ENCODE data around the gene IGIP.

The IGIP gene

DNA sequence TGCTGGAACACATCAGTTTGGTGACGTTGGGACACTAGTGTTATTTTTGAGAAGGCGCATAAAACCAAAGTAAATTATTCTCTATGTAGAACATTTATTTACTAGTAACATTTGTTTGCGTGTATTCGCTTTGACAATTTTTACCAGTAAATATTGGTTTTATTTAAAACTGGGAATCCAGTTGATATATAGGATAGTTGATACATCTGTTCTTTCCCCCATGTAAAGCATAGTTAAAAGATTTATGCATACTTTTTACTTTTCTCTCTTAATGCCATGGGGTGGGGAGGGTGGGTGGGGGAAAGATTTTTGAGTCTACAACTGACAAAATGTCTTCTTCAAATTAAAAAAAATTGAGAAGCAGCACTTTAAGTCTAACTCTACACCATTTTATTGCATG, at the start of gene IGIP:
Gene IGIP, plus strand, starts transcription at position 301 of the 400 bp plus-strand sequence. CDS start 2,540 bp downstream, outside the sequence.
- DNase-seq: no peak

DNA sequence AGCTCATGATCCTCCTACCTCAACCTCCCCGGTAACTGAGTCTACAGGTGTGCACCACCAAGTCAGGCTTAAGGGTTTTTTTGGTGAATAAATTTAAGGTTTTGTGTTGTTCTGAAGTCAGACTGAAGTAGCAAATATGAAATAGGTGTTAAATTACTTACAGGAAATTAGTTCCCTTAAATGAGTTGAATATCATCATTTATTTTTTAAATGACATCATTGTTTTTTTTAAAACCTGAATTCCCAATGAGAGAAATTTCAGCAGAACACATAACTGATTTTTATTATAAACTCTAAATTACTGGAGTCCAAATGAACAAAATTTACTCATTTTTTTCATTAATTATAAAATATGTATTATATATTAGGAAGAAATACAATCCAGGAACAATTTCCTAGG, 49.6 kb upstream of the IGIP start:
- no peak for DNase-seq

DNA sequence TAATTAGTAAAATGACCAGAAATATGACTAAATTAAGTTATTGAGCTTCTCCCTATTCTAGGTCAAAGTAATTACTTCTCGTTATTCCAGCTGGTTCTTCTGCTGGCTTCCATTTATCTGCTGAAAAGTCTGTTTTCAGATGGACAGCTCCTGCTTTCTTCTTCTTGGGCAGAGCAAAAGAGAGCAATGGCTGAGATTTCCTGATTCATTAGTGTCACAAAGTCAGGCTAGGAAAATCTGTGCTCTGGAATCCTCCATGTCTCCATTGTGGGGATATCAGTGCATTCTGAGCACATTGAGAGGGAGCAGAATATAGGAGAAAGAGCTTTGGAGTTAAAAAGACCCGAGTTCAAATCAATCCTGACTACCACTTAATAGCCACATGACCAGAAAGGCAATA, 48.9 kb upstream of the IGIP start:
- DNase-seq: no peak

DNA sequence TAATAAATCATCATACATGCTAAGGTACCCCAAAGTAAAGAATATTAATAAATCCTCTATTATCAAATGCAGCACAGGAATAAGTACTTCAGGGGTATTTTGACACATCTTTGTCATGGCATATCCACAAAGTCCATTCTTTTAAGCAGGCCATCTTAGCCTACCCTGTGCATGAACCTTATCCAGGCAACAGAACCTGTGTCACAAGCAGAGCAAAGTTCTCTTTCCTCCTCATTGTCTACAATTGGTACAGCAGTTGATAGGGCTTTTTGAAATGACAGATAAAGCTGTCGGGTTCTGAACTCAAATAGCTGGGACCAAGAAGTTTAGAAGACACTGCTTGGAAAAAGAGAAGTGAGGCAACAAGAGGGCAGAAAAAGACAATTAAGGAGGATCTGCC, 42.6 kb upstream of the IGIP start:
- DNase-seq: no peak

DNA sequence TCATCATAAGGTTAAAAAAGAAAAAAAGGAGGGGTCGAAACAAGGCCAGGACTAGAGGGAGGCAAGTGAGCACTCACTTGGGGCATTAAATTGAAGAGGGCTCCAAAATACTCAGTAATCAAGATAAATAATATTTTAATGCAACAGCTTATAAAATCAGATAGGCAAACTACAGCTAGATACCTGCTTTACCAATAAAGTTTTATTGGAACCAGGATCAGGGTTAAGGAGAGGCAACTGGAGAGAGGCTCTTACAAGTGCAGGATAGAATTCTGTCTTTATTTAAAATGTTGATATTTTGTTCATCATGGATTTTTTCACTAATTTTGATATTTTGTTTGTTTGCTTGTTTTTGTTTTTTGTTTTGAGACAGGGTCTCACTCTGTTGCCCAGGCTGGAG, 42.1 kb upstream of the IGIP start:
- DNase-seq: no peak

DNA sequence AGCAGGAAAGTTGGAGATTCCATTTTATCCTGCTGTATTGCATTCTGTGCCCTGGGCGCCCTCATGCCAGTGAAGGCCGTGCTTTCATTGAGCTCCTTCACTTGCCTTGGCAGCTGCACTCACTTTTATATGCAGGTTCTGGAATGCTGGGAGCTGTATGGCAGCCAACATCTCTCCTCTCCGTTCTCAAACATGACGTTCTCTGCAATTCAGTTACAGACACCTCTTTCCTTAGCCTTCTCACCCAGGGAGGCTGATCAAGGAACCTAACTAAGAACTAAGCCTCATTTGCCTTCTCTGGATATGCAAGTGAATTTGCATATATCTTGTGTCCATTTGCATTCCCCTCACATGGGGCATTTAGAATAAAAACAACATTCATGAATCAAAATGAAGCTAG, 41.2 kb upstream of the IGIP start:
- DNase-seq: no peak

DNA sequence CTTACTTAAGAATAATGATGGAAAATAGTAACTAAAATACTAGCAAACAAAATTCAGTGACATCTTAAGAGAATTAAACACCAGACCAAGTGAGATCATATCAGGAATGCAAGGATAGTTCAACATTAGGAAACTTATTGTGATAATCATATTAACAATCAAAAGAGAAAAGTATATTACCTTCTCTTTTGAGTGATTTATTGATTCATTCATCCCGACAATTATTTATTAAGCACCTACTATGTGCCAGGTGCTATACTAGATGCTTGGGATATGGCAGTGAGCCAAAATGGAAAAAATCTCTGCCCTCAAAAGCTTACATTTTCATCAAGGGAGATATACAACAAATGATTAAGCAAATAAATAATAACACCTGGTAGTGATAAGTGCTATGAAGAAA, 35.5 kb upstream of the IGIP start:
- no peak for DNase-seq

DNA sequence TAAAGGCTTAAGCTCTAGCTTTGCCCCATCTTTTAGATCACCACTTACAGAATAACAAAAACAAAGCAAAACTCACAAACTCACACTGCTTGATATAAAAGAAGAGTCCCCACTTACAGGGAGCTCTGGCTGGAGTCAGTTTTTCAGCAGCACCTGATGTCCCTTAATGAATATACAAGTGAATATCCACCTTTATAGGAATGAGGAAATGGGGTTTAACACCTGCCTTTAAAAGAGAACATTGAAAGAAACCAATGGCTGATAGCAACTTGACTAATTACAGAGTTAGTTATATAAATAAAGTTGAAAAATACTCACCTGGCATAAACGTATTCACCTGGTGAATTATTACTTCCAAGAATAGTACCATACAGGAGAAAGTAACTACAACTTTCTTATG, 32.6 kb upstream of the IGIP start:
- DNase-seq: no peak

DNA sequence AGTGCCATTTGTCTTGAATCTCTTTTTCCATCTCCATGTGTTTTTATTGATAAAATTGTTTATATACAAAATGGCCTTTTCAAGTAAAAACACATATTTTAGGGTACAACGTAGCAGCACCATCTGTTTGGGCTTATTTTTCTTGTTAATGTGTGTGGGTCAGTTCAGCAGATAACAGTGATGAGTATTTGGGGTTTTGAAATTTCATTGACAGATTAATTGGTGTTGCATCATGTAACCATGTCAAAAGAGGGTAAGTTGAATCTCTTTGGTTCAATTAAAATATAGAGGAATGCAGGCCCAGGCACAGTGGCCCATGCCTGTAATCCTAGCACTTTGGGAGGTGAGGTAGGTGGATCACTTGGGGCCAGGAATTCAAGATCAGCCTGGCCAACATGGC, 31.9 kb upstream of the IGIP start:
- DNase-seq: no peak

DNA sequence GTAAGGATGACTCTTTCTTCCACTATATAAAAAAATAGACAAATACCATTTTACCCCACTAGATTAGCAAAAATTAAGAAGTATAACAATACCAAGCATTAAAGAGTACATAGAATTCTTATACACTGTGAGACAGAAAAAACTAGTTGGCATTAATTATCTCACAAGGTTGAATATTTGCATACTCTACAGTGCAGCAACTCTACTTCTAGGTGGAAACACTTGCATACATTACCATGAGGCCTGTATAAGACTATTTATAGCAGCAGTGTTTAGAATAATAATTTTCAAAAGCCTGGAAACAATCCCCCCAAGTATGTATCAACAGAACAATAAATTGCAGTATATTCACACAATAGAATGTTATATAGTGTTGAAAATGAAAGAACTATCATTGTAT, 30.8 kb upstream of the IGIP start:
- DNase-seq: no peak

DNA sequence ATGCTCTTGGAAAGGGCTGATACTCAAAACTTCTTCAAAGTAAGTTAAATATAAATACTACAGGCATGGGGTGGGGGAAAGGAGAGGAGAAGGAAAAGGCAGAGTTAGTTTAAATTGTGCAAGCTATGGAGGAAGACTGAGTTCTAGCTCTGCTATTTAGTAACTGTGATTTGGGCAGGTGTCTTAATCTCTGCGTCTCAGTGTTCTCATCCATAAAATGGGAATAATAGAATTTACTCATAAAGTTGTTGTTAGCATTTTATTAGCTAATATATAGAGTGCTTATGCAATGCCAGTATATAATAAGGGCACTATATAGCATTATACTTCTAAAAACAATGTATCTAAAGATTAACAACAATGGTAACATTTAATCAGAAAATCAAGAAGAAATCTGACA, 24.6 kb upstream of the IGIP start:
- DNase-seq: no peak

DNA sequence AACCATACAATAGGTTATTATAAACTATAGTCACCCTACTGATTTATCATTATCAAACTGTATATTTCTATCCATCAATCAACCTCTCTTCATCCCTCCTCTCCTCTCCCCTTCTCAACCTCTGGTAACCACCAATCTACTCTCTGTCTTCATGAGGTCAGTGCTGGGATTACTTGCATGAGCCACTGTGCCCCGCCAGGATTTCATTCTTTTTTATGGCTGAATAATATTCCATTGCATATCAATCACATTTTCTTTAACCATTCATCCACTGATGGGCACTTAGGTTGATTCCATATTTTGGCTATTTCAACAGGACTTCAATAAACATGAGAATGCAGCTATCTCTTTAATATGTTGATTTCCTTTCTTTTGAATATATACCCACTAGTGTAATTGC, 22.6 kb upstream of the IGIP start:
- DNase-seq: no peak

DNA sequence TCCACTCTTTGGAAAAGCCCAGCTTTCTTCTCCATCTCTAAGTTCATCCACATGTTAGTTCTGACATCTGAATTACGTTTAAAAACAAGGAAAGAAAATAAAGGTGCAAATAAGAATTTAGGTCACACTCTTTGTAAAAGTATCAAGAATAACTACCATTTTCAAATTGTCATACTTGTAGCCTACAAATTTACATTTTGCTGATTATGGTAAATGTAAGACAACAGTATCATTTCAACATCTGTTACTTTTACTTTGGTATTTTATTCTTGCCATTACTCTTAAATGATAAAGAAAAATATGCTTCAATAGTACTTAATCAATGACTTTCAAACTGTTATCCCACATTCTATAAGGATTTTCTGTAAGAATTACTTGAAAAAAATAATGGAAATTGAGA, 21.6 kb upstream of the IGIP start:
- no peak for DNase-seq

DNA sequence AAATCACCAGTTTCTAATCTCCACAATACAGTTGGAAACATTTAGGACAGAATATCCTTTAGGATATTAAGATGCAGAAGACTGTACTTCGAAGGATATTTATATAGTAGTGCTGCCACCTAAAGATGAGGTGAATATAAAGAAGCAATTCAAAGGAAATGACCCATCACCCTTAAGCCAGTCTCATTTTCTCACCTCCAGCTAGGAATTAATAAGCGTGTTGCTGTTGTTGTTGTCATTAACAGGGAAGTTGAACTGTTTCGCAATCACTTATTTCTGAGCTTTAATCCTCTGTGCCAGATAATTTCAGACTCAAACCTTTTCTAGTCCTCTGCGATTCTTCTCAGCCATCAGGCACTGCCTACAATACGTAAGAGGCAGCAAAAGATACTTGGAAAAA, 19.6 kb upstream of the IGIP start:
- no peak for DNase-seq

DNA sequence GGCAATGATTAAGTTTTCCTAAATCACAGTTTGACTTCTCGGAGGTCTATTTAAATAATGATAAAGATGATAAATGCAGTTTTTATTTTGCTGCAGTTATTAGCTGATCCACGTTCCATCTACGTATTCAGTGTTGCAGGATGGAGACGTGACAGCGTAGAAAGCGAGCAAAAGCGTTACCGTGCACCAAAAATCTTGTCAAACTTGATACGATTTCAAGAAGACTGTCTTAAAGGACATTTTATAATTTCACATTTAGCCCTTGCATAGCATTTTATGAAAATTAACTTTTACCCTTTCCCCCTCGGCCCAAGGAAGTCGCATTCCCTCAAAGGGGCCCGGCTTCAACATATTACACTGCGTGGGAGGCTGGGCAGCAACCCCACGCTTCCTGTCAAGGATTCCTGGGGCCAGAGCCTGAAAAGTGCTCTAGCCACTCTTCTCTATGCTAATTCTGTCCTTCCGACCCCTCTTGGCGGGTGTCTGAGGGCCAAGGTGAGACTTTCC, 18.9 kb upstream of the IGIP start:
- DNase-seq: no peak

DNA sequence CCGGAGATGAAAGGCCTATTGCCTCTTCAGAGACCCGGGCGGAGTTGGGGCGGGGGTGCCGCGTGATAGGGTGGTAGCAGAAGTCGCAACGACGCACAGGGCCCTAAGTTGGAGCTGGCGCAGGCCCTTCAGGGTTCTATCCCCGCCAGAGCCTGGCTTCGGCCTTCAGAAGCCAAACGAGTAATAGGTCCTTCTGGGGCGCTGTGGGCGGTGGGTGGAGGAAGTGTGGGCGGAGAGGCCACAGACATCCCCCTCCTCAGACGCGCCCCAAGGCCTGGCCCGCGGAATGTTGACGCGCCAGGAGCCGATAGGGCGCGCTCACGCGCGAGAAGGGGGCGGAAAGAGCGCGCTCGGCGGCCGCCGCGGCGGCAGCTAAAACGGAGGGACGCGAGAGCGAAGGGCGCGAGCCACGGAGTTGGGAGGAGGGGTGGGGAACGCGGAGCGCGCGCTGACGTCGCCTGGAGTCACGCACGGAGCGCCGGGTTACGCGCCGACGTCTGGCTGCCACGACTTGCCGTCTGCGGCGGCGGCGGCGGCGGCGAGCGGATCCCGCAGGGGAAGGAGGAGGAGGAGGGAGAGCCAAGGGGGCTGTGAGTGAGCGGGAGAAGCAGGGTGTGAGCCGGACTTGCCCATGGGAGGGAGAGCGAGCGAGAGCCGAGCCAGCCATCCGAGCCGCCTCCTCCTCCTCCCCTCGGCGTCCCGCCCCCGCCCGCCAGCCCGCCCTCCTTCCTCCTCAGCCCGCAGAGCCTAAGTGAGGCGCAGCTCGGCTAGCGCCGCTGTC, 18.2 kb upstream of the IGIP start:
- DNase-seq: peak; percentile 95

DNA sequence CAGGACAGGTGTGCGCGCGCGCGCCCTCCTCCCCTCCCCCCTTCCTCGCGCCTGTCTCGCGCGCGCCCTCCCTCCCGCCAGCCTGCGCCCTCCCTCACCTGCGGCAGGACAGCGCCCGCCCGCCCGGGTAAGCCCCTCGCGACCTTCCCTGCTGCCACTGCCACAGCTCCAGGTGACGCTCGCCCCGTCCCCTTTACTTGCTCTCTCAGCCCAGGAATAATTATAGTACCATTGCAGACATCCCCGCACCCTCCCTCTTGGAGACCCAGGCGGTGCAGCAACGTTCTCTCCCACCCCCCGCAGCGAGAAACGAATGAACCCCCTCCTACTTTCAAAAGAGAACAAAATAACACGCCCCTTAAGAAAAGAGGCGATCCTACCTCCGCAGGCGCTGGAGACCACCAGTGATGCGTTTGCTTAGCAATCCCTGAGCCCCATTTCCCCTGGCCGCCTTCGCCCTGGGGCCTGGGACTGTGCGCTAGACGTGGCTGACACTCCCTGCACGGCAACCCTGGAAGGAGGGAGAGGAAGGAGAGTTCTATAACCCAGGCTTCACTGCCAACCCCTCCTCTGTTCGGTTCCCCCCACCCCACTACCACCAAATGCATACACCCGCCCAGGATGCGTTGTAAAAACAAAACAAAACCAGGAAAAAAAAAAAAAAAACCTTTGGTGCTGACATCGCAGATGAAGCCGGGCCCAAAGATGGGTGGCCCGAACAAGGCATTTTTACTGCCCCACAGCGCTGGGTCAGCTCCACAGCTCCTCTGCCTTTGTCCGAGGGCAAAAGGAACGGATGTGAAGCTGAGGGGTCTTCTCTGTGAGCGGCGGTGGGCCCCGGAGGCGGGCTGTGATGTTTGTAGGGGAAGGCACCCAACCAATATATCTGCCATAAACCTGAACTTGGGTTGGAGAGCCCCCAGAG, 17.4 kb upstream of the IGIP start:
- DNase-seq: peak; percentile 36

DNA sequence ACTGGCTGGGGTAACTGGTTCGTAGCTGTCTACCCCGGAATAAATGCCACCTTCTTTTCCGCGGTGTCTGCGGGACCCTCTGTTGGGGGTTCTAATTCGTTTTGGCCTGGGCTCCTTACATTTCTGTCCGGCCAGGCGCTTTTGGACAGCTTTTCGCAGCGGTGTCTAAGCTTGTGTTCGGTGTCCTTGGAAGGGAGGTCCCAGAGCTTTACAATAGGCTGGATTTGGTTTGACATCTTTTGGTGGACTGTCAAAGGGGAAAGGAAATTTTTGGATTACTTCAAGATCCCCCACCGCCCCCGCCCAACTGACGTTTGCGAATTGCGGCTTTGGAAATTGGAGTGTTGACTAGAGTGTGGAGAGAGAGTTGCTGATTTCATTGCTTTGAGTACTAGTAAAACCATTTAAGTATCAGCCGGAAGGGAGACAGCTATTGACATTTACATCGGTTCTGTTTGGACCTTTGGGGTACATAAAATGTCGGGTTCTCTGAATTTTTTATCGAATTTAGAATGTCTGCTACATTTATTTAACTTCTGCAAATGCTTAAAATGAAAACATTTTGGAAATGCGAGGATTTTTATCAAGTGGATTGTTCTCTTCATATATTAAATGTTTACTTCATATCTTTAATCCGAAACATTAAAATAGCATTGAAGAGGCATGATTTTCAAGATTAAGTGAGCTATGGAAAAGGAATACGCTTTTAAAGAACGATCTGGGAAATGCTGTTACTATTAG, 16.5 kb upstream of the IGIP start:
- no peak for DNase-seq

DNA sequence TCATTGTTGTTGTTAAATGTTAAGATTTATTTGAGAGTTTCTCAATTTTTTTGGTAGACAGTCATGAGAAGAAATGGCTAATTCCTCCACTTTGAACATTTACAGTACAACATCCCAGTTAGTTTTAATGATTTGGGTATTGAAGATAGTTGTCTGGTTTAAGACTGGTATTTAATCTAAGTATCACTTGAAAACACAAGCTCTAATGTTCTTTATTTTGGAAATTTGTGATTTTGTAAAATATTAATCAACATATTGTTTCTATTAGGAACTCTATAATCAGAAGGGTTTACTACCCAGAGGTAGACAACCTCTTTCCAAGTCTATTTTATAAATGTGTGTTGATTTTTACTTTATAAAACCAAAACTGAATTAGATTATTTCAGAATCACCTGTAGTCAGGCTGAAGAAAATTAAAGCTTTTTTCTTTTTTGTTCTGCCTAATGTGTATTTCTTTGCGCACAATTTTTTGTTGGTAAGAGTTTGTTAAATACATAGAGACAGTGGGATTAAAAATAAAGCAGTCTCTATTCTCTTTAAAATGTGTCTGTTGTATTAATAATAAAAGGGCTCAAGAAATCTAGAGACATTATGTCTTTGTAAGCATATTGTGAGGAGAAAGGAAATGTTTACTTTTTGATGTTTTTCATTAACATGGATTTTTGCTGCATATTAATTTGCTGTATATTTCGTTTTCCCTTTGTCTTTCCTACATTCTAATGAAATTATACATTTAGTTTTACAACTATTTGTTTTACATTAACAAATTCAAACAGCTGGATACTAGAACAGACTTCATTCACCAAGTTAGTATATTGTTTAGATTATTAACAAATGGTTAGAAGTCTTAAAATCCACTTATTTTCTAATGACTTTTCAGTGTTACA, 15.7 kb upstream of the IGIP start:
- DNase-seq: no peak

DNA sequence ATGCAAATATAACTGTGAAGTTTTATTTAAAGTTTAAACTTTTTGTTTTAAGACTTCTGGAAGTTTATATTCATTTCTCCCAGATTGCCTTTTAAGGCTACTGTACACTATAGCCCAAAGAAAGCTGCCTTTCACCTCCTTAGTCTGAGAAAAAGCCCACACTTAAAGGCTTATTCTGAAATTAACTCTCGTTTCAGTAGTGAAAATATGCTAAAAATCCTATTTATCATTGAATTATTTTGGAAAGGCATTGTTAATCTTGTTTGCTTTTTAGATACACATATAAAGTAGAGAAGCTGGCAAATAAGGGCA, 15.1 kb upstream of the IGIP start:
- DNase-seq: no peak

DNA sequence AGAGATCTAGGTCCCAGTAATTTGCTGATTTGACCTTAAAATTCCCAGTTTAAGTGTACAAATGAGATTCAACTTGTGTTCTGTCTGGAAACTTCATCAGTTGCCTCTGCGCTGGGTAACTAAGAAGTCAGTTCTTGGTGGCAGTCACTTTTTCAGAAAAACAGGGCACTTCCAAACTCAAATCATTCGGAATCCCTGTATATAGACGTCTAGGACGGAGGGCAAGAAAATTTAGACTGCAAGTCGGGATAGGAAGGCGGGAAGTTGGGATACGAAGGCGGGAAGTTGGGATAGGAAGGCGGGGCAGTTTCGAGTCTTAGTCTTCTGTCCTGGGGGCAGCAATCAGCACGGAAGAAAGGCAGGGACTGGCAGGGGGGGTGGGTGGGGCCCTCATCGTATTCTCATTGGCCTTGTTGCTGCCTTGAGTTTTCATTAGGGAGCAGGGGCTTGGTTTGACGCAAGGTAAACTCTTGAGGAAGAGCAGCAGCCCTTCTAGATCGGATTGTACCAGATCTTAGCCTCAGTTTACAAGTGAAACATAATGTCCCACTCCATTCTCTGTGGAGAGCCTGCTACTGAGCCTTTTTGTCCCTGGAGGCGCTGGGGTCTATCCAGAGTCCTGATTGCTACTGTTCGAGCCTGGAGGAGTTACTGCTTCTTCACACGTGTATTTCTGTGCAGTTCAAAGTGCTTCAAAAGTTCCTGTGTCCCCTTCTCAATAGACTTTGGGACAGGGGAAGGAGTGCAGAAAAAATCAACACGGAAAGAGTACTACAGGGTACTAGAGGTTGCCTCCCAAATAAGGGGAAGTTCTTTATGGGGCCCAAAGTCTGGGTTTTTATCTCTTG, 14.5 kb upstream of the IGIP start:
- DNase-seq: no peak
